ENCODE data around the gene VSTM2B.
"Not testable (repeated sequence)": the region's sequence is repeated elsewhere in the genome, so short reads cannot be mapped to it uniquely, and the experiment has no call there.

VSTM2B gene

GRCh38 chr19:29525901-29526729 is at the start of gene VSTM2B:
Gene VSTM2B, plus strand, starts transcription at chr19:29525994. Its CDS starts 590 bp downstream, at chr19:29526584.
- ATAC-seq (no peak), DNase-seq (no peak)
- Mint-ChIP-seq H3K27me3 (peaks cover 71% of the 10 kb centered on the region), H3K4me3 (peak within 1 kb of the TSS; percentile 42), H3K36me3 (ENCODE audit: low read depth) (no peaks in the 10 kb centered on the region), H3K9me3 (no peaks in the 10 kb centered on the region), H3K27ac (no peak within 1 kb of the TSS), H3K4me1 (peaks cover 30% of the 10 kb centered on the region)

DNA sequence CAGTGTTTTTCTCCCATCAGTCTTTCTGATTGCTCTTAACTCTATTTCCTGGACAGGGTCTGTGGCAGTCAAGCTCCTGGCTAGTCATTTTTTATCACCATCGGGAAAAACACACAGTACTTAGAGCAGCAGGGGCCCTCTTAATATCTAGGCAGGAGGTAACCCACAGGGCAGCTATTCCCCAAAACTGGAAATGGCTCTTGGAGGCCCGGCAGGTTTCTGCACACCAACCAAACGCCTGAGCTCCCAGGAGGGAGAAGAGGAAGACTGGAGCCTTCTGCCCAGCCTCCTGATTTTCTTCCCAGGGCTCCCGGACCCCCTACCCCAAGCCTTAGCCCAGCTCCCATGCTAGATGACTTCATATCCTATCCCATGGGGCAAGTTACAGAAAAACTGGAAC is 49.3 kb upstream of the VSTM2B start:
- H3K4me1 Mint-ChIP-seq: no peaks in the 10 kb centered on the region
- ATAC-seq: no peak
- H3K27me3 Mint-ChIP-seq: peaks cover 13% of the 10 kb centered on the region
- peaks cover 6% of the 10 kb centered on the region for H3K9me3 Mint-ChIP-seq
- no peak overlapping the region for H3K4me3 Mint-ChIP-seq
- no peak for DNase-seq
- no peak overlapping the region for H3K27ac Mint-ChIP-seq
- peaks cover 3% of the 10 kb centered on the region for H3K36me3 Mint-ChIP-seq (ENCODE audit: low read depth)

- Mint-ChIP-seq H3K27me3 (peaks cover 13% of the 10 kb centered on the region), H3K4me3 (no peak overlapping the region), H3K36me3 (ENCODE audit: low read depth) (peaks cover 3% of the 10 kb centered on the region), H3K9me3 (peaks cover 6% of the 10 kb centered on the region), H3K4me1 (no peaks in the 10 kb centered on the region), H3K27ac (no peak overlapping the region)
- ATAC-seq (no peak), DNase-seq (no peak)
These were observed 47.8 kb upstream of the VSTM2B start for GRCh38 chr19:29477831-29478577.

- DNase-seq (peak; percentile 20), ATAC-seq (no peak)
- Mint-ChIP-seq H3K36me3 (ENCODE audit: low read depth) (peaks cover 3% of the 10 kb centered on the region), H3K4me1 (no peaks in the 10 kb centered on the region), H3K27ac (no peak overlapping the region), H3K27me3 (peaks cover 13% of the 10 kb centered on the region), H3K9me3 (peaks cover 6% of the 10 kb centered on the region), H3K4me3 (no peak overlapping the region)
These were observed 46.9 kb upstream of the VSTM2B start for GRCh38 chr19:29478578-29479565.

- Mint-ChIP-seq H3K4me3 (no peak overlapping the region), H3K36me3 (ENCODE audit: low read depth) (peaks cover 3% of the 10 kb centered on the region), H3K4me1 (no peaks in the 10 kb centered on the region), H3K27ac (no peak overlapping the region), H3K9me3 (peaks cover 6% of the 10 kb centered on the region), H3K27me3 (peaks cover 14% of the 10 kb centered on the region)
- DNase-seq: no peak
- ATAC-seq: no peak
These were observed 45.9 kb upstream of the VSTM2B start for GRCh38 chr19:29479941-29480340.

- peaks cover 10% of the 10 kb centered on the region for H3K27me3 Mint-ChIP-seq
- peaks cover 3% of the 10 kb centered on the region for H3K36me3 Mint-ChIP-seq (ENCODE audit: low read depth)
- ATAC-seq (no peak), DNase-seq (no peak)
- no peak overlapping the region for H3K27ac Mint-ChIP-seq
- H3K9me3 Mint-ChIP-seq: peaks cover 6% of the 10 kb centered on the region
- no peak overlapping the region for H3K4me3 Mint-ChIP-seq
- no peaks in the 10 kb centered on the region for H3K4me1 Mint-ChIP-seq
These were observed 45.3 kb upstream of the VSTM2B start for GRCh38 chr19:29480507-29480906.

DNA sequence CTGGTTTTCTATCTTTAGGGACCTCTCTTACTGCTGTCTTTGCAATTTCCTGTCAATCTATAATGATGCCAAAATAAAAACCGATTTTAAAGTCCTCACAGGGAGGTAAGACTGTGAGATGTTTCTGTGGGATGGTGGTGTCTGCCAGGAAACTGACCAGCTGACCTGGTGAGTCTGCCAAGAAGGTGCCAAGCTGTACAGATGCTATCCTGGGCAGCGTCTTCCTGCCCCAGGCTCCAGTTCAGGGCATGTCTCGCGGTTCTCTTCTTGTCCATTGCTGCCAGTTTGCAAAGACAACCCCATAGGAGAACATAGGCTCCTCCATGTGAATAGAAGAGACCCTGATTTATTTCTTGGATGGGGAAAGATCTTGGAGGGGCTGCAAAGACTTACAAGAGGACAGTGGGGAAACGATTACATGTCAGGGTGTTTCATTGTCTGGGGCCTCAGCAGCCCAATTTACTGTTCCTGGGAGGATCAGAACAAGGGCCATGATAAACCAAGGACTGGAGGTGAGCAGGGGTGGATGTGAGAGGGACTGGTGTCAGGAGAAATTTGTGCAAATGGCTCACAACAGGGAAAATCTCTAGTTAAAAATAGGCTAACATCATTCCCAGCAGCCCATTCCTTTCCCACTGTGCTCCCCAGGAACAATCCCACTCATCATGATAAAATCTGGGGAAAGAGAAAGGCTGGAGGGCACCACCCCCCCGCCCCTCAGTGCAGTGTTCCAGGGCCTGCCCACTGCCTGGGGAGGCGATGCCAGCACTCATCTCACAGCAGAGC is 42.7 kb upstream of the VSTM2B start:
- Mint-ChIP-seq H3K4me1 (no peaks in the 10 kb centered on the region), H3K27ac (no peak overlapping the region), H3K9me3 (peaks cover 6% of the 10 kb centered on the region), H3K27me3 (peaks cover 4% of the 10 kb centered on the region), H3K36me3 (ENCODE audit: low read depth) (peaks cover 3% of the 10 kb centered on the region), H3K4me3 (no peak overlapping the region)
- DNase-seq: no peak
- ATAC-seq: no peak

DNA sequence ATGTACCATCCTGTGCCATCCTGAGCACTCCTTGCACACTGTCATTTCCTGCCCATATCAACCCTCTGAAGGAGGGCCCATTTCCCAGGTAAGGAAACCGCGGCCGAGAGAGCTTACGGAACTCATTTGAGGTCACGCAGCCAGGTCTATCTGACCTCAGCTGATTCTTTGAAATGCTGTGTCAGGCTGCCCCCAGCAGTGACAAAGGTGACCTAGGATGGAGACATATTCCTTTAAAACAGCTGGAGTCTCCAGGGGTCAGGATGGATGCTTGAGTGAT is 42.2 kb upstream of the VSTM2B start:
- no peaks in the 10 kb centered on the region for H3K4me1 Mint-ChIP-seq
- H3K27ac Mint-ChIP-seq: no peak overlapping the region
- ATAC-seq (no peak), DNase-seq (no peak)
- peaks cover 6% of the 10 kb centered on the region for H3K9me3 Mint-ChIP-seq
- H3K36me3 Mint-ChIP-seq (ENCODE audit: low read depth): peaks cover 3% of the 10 kb centered on the region
- H3K27me3 Mint-ChIP-seq: peaks cover 4% of the 10 kb centered on the region
- no peak overlapping the region for H3K4me3 Mint-ChIP-seq

DNA sequence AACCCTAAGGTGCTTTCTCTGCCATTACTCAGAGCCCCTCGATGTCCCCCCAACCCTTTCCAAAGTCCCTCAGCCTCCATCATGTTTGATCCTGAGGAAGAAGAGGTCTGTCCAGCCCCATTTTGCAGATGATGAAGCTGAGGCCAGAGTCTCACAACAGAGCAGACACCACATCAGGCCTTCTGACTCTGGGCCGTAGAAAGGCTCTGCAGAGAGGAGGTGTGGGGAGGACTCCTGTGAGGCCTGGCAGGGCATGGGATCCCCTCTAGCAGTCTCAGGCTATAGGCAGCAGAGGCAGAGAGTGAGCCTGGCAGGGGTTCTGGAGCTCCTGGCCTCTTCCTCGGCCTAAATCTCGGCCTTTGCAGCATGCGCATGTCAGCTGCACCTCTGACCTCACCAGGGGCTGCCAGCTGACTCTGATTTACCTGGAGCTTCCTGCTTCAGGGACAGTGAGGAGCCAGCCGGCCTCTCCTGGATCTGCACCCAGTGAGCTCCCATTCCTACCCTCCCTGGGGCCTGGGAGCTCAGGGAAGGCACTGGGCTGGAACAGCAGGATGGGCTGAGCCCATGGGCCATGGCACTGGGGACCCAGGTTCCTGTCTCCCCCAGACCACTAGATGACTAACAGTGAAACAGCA is 41.7 kb upstream of the VSTM2B start:
- Mint-ChIP-seq H3K4me3 (no peak overlapping the region), H3K9me3 (peaks cover 6% of the 10 kb centered on the region), H3K27me3 (peaks cover 4% of the 10 kb centered on the region), H3K4me1 (no peaks in the 10 kb centered on the region), H3K36me3 (ENCODE audit: low read depth) (peaks cover 3% of the 10 kb centered on the region), H3K27ac (no peak overlapping the region)
- ATAC-seq (no peak), DNase-seq (no peak)

DNA sequence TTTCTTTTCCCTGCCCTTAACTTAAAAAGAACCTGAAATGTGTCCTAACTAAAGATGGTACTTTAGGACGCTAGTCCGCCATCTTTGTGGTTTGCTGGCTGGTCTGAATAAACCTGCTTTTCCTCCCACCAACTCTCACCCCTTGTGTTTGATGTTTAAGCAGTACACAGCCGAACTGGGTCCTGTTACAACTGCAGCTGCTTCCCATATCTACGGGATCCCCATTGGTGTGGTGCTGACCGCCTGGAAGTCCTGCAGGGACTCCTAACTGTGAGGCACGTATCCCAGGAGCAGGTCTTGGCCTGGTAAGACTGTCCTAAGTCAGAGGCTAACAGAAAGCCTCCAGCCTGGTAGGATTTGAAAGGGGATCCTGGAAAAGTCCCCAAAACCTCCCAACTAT is 40.9 kb upstream of the VSTM2B start:
- H3K4me1 Mint-ChIP-seq: no peaks in the 10 kb centered on the region
- H3K36me3 Mint-ChIP-seq (ENCODE audit: low read depth): peaks cover 3% of the 10 kb centered on the region
- no peak overlapping the region for H3K27ac Mint-ChIP-seq
- no peak overlapping the region for H3K4me3 Mint-ChIP-seq
- DNase-seq (no peak), ATAC-seq (no peak)
- H3K27me3 Mint-ChIP-seq: peaks cover 11% of the 10 kb centered on the region
- H3K9me3 Mint-ChIP-seq: peaks cover 6% of the 10 kb centered on the region

GRCh38 chr19:29485293-29485692 is 40.5 kb upstream of the VSTM2B start:
- ATAC-seq: no peak
- Mint-ChIP-seq H3K4me3 (no peak overlapping the region), H3K27ac (no peak overlapping the region), H3K27me3 (peaks cover 13% of the 10 kb centered on the region), H3K4me1 (no peaks in the 10 kb centered on the region), H3K36me3 (ENCODE audit: low read depth) (peaks cover 3% of the 10 kb centered on the region), H3K9me3 (peaks cover 6% of the 10 kb centered on the region)
- DNase-seq: no peak

DNA sequence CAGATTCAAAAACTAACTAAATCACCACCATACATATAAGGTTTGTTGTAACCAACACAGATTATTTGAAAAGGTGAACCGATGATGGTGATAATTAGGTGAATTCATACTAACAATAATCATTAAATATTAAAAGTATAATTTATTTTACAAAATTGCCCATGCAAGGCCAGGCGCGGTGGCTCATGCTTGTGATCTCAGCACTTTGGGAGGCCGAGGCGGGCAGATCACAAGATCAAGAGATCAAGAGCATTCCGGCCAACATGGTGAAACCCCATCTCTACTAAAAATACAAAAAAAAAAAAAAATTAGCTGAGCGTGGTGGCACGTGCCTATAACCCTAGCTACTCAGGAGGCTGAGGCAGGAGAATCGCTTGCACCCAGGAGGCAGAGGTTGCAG is 38.8 kb upstream of the VSTM2B start:
- H3K9me3 Mint-ChIP-seq; DNase-seq; H3K4me3 Mint-ChIP-seq; ATAC-seq; H3K36me3 Mint-ChIP-seq (ENCODE audit: low read depth); H3K27ac Mint-ChIP-seq; H3K4me1 Mint-ChIP-seq: not testable (repeated sequence)
- peaks cover 22% of the 10 kb centered on the region for H3K27me3 Mint-ChIP-seq

DNA sequence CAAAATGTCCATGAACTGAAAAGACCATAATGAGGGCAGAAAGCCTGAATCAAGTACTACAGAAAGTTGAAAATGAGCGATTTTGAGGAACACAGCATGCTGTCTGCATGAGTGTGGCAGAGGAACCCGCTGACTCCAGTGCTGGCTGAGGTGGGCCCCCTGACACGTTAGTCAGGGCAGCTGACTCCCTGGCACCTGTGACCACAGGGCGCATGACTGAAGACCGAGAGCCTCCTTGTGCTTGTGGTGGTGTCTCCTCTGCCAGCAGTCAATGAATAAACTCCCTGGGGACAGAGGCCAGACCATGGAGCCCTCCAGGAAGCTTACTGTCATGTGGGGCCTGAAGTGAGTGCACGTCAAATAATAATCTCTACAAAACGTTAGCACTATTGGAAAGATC is 38.4 kb upstream of the VSTM2B start:
- ATAC-seq (no peak), DNase-seq (no peak)
- H3K36me3 Mint-ChIP-seq (ENCODE audit: low read depth): no peaks in the 10 kb centered on the region
- peaks cover 23% of the 10 kb centered on the region for H3K27me3 Mint-ChIP-seq
- H3K4me3 Mint-ChIP-seq: no peak overlapping the region
- no peak overlapping the region for H3K27ac Mint-ChIP-seq
- no peaks in the 10 kb centered on the region for H3K4me1 Mint-ChIP-seq
- H3K9me3 Mint-ChIP-seq: no peaks in the 10 kb centered on the region

All from activated naive CD8-positive, alpha-beta T cell treated with anti-CD3 and anti-CD28 coated beads, Interleukin-2, amount 50 U/mL, for 24 hours (primary cell).